HUES64 (cell line): ENCODE results near the gene IL4R.

Source experiments
- H3K27ac ChIP-seq: 2 replicates; pipeline ENCODE4 v1.7.0; 2013; ENCODE audit warnings: low read depth, low read length, inconsistent platforms
- H3K27me3 ChIP-seq: 2 replicates; pipeline ENCODE4 v1.6.1; 2013; ENCODE audit warnings: mild to moderate bottlenecking, low read length; ENCODE audit not compliant: insufficient read depth
- H3K36me3 ChIP-seq: 2 replicates; pipeline ENCODE4 v1.6.1; 2013; ENCODE audit warnings: mild to moderate bottlenecking, low read length; ENCODE audit not compliant: insufficient read depth
- H3K4me1 ChIP-seq: 2 replicates; pipeline ENCODE4 v1.6.1; 2013; ENCODE audit warnings: mild to moderate bottlenecking, low read length, moderate library complexity; ENCODE audit not compliant: insufficient read depth
- H3K4me3 ChIP-seq: 2 replicates; pipeline ENCODE4 v1.5.1; 2013; ENCODE audit warnings: mild to moderate bottlenecking, low read length, moderate library complexity
- H3K9ac ChIP-seq: 2 replicates; pipeline ENCODE4 v1.6.1; 2013; ENCODE audit warnings: mild to moderate bottlenecking, low read depth, low read length
- H3K9me3 ChIP-seq: 2 replicates; pipeline ENCODE4 v1.6.1; 2013; ENCODE audit warnings: low read depth, low read length; ENCODE audit not compliant: insufficient read depth
- WGBS: fragments of 150-250, 120-280 bp; methylation state at CpG from one replicate; pipeline ENCODE4 v1.1.7; 2013; ENCODE audit warnings: missing lambda C conversion rate; 5-methylcytosine and 5-hydroxymethylcytosine counted together

The IL4R gene

DNA sequence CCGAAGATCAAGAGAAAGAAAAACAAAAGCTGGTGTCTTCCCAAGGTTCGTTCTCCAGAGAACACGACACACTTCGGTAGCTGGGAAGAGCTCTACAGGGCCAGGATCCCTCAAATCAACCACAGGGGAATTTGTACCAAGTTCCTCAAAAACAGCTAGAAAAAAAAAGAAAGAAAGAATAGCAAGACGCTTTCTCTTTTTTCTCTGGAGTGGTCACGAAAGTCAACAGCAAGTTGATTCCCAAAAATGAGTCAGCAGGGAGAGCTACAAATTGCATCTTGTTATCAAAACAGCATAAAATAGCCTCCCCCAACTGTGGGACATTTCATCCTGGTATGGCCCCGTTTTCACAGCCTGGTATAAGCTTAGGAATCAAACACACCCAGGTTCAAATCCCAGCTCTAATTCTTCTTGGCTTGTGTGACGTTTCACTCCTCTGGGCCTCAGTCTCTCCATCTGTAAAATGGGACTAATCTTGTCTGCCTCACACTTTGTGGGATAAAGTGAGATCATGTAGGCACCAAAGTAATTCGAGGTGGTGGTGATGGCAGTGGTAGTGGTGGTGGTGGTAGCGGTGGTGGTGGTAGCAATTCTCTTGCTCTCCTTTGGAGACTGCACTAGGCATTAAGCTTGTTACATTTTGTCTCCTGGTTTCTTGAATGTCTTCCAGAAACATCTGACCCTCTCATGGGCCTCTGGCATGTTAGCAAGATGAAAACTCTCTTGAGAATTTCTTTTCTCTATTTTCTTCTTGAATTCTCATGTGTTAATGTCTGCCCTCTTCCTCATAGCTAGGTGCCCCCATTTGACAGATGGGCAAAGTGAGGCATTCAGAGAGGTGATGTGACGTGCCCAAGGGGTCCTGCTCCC lies 87.2 kb downstream of the IL4R start:
- no peaks in the 10 kb centered on the region for H3K4me1 ChIP-seq
- H3K36me3 ChIP-seq = no peaks in the 10 kb centered on the region
- H3K27me3 ChIP-seq = no peaks in the 10 kb centered on the region
- no peak overlapping the region for H3K27ac ChIP-seq
- no peak overlapping the region for H3K4me3 ChIP-seq
- WGBS = 90% methylated on average over 11 of the region's 11 CpGs
- no peaks in the 10 kb centered on the region for H3K9me3 ChIP-seq
- H3K9ac ChIP-seq = no peak overlapping the region

- no peaks in the 10 kb centered on the region for H3K27me3 ChIP-seq
- no peak within 1 kb of the TSS for H3K9ac ChIP-seq
- H3K36me3 ChIP-seq = no peaks in the 10 kb centered on the region
- H3K9me3 ChIP-seq = no peaks in the 10 kb centered on the region
- no peak within 1 kb of the TSS for H3K27ac ChIP-seq
- H3K4me3 ChIP-seq = no peak within 1 kb of the TSS
- WGBS = 49% methylated on average over 23 of the region's 23 CpGs
- H3K4me1 ChIP-seq = no peaks in the 10 kb centered on the region
Observed at GRCh38 chr16:27401768-27402568, 88.2 kb downstream of the IL4R start, which contains the start of gene IL21R. Gene IL21R (plus strand): TSS chr16:27402174. CDS start chr16:27430072, 27,898 bp downstream.

DNA sequence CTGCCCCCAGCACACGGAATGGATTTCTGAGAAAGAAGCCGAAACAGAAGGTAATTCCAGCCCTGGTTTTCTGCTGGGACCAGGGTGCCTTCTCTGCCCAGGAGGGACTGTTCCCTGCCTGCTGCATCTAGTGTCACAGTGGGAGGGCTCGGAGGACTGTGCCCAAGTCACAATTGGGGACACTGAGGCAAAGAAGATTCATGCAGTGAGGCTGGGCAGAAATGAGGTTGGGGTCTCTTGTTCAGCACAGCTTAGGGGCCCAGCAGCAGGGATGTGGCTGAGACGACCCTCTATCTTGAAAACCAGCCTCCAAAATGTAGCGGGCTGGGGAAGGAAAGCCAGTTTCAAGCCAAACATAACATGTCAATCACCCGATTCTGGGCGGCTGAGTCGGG lies 88.8 kb downstream of the IL4R start:
- Histone ChIP-seq H3K4me1 (no peaks in the 10 kb centered on the region), H3K9ac (no peak overlapping the region), H3K27ac (no peak overlapping the region), H3K9me3 (no peaks in the 10 kb centered on the region), H3K4me3 (no peak overlapping the region), H3K27me3 (no peaks in the 10 kb centered on the region), H3K36me3 (no peaks in the 10 kb centered on the region)
- WGBS = 79% methylated on average over 8 of the region's 8 CpGs

DNA sequence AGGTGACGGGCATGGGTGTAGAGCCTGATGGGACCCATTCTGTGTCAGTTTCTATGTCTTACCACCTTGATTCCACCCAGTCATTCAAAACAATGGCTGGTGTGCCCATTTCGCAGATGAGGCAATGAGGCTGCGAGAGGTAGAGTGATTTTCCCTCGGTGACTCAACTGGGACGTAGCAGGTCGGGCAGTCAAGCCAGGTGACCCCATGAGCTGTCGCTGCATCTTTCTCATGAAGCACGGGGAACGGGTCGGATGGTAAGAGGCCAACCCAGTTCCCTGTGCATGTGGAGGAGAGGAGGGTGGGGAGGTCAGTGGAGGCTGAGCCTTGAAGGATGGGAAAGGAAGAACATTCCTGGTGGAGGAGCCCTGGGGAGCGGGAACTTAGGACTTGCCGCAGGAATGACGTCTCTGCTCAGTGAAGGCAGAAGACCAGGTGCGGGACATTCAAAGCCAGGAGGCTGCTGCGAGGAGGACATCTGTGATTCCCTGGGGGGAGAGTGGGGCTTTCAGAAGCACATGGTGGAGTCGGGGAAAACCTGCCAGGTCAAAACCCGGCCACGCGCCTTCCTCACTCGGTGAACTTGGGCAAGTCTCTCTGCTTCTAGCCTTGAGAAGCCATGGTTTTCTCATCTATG lies 89.3 kb downstream of the IL4R start:
- no peaks in the 10 kb centered on the region for H3K9me3 ChIP-seq
- no peaks in the 10 kb centered on the region for H3K27me3 ChIP-seq
- no peak overlapping the region for H3K9ac ChIP-seq
- H3K36me3 ChIP-seq = no peaks in the 10 kb centered on the region
- H3K27ac ChIP-seq = no peak overlapping the region
- WGBS = 92% methylated on average over 20 of the region's 20 CpGs
- no peaks in the 10 kb centered on the region for H3K4me1 ChIP-seq
- H3K4me3 ChIP-seq = no peak overlapping the region

DNA sequence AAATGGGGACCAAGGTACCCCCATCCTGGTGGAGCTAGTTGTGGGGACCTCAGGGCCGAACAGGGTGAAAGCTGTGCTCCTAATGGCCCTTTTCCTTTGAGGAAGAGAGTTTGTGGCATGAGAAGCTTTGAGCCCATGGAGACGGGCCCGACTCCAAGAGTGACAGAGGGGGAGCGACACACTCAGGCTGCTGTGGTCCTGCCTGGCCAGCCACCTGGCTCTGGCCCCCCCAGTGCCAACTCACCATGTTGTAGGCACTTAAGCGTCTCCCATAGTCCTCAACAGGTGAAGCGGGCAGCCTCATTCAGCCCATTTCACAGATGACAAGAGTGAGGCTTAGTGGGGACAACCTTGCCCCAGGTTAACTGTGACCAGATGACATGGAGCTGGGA lies 89.8 kb downstream of the IL4R start:
- Histone ChIP-seq H3K4me3 (no peak overlapping the region), H3K36me3 (no peaks in the 10 kb centered on the region), H3K9me3 (no peaks in the 10 kb centered on the region), H3K4me1 (no peaks in the 10 kb centered on the region), H3K9ac (no peak overlapping the region), H3K27me3 (no peaks in the 10 kb centered on the region), H3K27ac (no peak overlapping the region)
- WGBS = 79% methylated on average over 6 of the region's 6 CpGs

DNA sequence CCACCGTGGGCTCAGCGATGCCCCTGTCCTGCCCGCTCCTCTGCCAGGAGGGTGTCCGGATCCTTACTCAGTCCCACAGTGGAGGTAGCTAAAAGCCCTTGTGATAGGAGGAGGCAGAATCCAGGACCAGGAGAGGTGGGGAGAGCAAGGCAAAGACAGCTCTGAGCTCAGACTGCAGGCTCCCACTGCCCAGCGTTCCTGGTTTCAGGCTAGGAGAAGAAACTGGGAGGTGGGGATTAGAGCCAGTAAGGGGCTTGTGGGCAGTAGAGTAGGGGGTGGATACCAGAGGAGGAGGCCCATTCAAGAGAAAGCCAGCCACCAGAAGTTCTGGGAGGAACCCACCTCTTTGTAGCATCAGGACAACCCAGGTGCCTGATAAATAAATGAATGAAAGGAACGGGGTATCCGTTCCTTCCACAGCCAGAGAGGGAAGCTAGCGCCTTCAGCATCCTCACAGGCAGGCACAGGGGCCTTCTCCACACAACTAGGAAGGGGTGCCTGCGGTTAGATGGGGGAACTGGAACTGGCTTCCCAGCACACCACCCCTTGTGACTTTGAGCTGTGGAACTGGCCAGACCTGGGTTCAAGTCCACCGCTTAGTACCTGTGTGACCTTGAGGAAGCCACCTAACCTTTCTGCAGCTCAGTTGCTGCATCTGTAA lies 90.5 kb downstream of the IL4R start:
- Histone ChIP-seq H3K4me3 (no peak overlapping the region), H3K9me3 (0 out of 2 replicates have a peak, but pooled peaks cover under 1% of the 10 kb centered on the region), H3K4me1 (no peaks in the 10 kb centered on the region), H3K27me3 (no peaks in the 10 kb centered on the region), H3K9ac (no peak overlapping the region), H3K36me3 (no peaks in the 10 kb centered on the region), H3K27ac (no peak overlapping the region)
- WGBS = 90% methylated on average over 10 of the region's 10 CpGs

GRCh38 chr16:27405546-27406451 lies 92.0 kb downstream of the IL4R start:
- WGBS = 73% methylated on average over 15 of the region's 19 CpGs
- Histone ChIP-seq H3K36me3 (no peaks in the 10 kb centered on the region), H3K27ac (no peak overlapping the region), H3K4me3 (no peak overlapping the region), H3K9ac (no peak overlapping the region), H3K4me1 (no peaks in the 10 kb centered on the region), H3K27me3 (no peaks in the 10 kb centered on the region), H3K9me3 (0 out of 2 replicates have a peak, but pooled peaks cover 3% of the 10 kb centered on the region)

DNA sequence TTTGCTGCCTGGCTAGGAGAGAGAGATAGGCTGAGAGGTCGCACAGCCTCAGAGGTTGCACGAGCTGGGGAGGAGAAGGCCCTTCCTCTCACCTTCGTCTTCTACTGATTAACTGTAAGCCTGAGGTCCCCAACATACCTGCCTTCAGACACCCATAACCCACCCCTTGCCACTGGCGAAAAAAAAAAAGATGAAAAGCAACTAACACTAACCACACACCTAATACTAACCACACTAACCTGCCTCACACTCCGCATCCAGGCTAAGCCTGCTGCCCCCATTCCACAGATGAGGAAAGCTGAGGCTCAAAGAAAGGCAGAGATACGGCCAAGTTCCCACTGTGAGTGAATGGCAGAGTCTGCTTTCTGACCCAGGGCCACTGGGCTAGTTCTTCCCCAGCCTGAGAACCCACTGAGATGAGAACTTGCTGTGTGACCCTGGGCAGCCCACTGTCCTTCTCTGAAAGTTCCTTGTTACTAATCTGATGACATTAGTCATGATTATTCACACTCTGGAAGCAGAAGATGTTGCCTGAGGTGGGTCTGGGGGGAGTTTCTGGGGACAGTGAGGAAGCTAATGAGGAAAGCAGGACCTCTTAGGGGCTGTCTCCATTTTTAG lies 92.8 kb downstream of the IL4R start:
- no peaks in the 10 kb centered on the region for H3K36me3 ChIP-seq
- WGBS = 87% methylated on average over 6 of the region's 6 CpGs
- 0 out of 2 replicates have a peak, but pooled peaks cover 3% of the 10 kb centered on the region for H3K9me3 ChIP-seq
- no peaks in the 10 kb centered on the region for H3K4me1 ChIP-seq
- H3K27ac ChIP-seq = no peak overlapping the region
- no peak overlapping the region for H3K4me3 ChIP-seq
- no peak overlapping the region for H3K9ac ChIP-seq
- no peaks in the 10 kb centered on the region for H3K27me3 ChIP-seq

GRCh38 chr16:27407133-27407532 lies 93.4 kb downstream of the IL4R start:
- Histone ChIP-seq H3K4me1 (no peaks in the 10 kb centered on the region), H3K36me3 (no peaks in the 10 kb centered on the region), H3K27ac (no peak overlapping the region), H3K9ac (no peak overlapping the region), H3K27me3 (no peaks in the 10 kb centered on the region), H3K9me3 (0 out of 2 replicates have a peak, but pooled peaks cover 3% of the 10 kb centered on the region), H3K4me3 (no peak overlapping the region)
- WGBS = 90% methylated on average over 2 of the region's 2 CpGs
